ENCODE results near the gene MICA.
"Not testable (repeated sequence)": the region's sequence is repeated elsewhere in the genome, so short reads cannot be mapped to it uniquely, and the experiment has no call there.

MICA gene

DNA sequence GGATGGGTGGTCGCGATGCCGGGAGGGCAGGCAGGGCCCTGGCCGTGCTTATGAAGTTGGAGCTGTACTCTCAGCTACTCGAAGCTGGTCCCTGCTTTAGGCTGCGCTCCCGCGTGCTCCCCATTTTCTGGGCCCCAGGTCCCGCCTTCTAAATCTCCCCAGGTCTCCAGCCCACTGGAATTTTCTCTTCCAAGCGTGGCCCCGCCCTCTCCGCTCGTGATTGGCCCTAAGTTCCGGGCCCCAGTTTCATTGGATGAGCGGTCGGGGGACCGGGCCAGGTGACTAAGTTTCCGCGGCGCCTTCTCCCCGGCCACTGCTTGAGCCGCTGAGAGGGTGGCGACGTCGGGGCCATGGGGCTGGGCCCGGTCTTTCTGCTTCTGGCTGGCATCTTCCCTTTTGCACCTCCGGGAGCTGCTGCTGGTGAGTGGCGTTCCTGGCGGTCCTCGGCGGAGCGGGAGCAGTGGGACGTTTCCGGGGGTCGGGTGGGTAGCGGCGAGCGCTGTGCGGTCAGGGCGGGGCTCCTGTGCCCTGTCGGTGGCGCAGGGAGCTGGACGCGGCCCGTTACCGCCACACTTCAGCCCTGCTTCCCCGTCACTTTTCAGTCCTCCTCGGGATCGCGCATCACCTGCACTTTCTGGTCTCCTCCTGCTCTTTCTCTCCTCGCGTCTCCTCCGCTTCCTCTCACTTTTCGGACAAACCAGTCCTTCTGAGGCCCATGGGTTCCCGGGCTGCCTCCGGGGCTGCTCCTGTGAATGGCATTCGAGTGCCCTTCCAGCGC, at the start of gene MICA:
Gene MICA, plus strand, starts transcription at position 313 of the 778 bp plus-strand sequence. Its CDS starts 38 bp downstream, at position 351.
- DNase-seq = no peak

DNA sequence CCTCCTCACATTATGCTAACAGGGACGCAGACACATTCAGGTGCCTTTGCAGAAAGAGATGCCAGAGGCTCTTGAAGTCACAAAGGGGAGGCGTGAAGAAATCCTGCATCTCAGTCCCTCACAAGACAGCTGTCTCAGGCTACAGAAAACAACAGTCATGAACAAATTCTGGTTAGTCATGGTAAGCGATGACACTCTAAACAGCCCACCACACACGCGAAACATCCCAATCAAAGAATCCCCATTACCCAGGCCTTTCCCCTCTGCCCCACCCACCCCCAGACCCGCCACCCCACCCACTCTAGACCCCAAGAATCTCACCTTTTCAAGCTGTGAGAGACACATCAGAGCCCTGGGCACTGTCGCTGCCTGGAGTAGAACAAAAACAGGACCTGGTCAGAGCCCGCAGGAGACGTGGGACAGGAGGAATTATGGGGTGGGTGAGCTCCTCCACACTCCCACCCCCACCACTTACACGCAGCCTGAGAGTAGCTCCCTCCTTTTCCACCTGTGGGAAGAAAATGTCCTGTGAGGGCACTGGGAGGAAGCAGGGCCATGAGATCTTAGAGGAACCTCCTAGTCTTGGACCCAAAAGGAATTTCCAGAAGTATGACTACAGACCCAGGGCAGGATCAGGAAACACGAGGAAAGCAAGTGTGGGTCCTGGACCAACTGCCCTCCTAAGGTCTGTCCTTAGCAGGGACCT, 49.1 kb upstream of the MICA start:
- DNase-seq = no peak

- DNase-seq = no peak
Observed at GRCh38 chr6:31354864-31355582, 48.4 kb upstream of the MICA start.

DNA sequence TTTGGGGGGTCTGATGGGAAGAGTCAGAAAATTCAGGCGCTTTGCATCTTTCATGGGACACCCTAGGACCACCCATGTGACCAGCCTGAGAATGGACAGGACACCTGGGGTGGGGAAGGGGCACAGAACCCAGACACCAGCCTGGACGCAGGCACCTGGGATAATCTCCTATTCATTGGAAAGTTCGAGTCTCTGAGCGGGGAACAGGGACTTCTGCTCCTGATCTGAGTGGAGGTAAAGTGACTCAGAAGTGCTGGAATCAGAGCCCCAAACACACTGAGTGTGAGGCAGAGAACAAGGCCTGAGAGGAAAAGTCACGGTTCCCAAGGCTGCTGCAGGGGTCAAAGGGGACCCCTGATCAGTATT, 47.8 kb upstream of the MICA start:
- no peak for DNase-seq

- no peak for DNase-seq
Observed at GRCh38 chr6:31356216-31356945, 47.0 kb upstream of the MICA start.

DNA sequence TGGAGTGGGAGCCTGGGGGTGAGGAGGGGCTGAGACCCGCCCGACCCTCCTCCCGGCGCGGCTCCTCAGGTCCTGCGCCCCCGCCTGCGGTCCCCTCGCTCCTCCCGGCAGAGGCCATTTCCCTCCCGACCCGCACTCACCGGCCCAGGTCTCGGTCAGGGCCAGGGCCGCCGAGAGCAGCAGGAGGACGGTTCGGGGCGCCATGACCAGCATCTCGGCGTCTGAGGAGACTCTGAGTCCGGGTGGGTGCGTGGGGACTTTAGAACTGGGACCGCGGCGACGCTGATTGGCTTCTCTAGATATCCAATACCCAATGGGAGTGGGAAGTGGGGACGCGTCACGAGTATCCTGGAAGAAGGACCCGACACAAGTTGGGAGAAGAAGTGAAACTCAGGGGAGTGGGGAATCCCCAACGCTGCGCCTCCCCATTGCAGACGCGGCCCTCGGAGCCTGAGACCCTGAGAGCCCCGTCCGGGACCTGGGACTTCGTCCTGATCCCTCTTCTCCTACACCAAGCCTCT, 46.4 kb upstream of the MICA start, which contains the start of gene HLA-B:
Gene HLA-B, minus strand, starts transcription at position 234 of the 521 bp plus-strand sequence. Its CDS starts 21 bp downstream, at position 213.
- no peak for DNase-seq

- no peak for DNase-seq
Observed at GRCh38 chr6:31357886-31358285, 45.5 kb upstream of the MICA start.

GRCh38 chr6:31358302-31358701, 45.1 kb upstream of the MICA start:
- no peak for DNase-seq

- no peak for DNase-seq
Observed at GRCh38 chr6:31359581-31359980, 43.8 kb upstream of the MICA start.

DNA sequence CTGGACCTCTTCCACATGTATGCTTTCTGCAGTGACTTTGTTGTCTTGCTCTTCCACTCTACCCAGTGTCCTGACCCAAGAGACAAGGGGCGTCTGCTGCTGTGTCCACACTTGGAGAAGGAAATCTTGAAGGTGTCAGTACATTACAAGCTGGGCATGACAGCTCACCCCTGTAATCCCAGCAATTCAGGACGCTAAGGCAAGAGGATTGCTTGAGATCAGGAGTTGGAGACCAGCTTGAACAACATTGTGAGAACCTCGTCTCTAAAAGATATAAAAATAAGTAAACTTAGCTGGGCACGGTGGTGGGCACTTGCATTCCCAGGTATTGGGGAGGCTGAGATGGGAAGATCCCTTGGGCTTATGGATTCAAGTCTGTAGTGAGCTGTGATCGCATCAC, 40.6 kb upstream of the MICA start:
- no peak for DNase-seq

DNA sequence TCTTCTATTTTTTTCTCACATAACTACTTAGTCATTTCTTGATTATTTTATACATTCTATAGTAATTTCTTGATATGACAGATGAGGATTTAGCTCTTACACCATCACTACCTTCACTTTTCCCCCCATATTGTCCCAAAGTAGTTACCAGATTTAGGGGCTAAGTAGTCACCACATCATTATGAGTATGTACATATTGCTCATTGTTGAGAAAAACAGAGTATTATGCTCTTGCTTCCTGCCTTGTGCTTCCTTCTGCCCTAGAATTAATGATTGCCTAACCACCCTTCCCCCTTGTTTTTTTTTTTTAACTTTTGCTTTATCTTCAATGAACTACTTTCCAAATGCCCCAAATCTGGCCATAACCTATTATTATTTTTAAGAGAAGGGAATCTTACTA, 39.6 kb upstream of the MICA start:
- no peak for DNase-seq

GRCh38 chr6:31365864-31366263, 37.5 kb upstream of the MICA start:
- DNase-seq = no peak

GRCh38 chr6:31366693-31367470, 36.5 kb upstream of the MICA start:
- peak; percentile 22 for DNase-seq

- no peak for DNase-seq
Observed at GRCh38 chr6:31368461-31368860, 34.9 kb upstream of the MICA start.

DNA sequence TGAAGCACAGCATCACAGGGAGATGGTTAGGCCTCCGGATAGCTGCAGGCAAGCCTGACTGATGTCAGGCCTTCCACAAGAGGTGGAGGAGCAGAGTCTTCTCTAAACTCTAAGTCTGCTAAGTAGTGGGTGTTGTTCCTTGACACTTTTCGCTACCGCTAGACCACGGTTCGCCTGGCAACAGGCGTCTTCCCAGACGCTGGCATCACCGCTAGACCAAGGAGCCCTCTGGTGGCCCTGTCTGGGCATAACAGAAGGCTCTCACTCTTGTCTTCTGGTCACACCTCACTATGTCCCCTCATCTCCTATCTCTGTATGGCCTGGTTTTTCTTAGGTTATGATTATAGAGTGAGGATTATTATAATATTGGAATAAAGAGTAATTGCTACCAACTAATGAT, 29.3 kb upstream of the MICA start:
- DNase-seq = not testable (repeated sequence)

DNA sequence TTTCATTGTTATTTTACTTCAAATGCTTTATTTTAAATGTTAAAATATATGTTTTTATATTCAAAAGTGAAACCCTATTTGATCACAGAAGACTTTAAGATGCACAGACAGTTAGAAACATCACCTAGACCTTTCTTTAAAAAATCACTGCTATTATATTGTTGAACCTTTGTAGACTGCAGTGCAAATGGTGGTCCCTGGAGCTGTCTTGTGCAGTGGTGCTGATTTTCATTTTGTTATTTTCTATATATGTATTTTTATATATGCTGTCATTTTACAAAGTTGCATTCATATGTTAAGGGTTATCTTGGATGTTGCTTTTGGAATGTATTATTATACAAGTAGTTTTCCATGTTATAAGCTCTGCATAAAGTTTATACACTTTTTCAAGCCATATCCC, 27.7 kb upstream of the MICA start:
- no peak for DNase-seq

DNA sequence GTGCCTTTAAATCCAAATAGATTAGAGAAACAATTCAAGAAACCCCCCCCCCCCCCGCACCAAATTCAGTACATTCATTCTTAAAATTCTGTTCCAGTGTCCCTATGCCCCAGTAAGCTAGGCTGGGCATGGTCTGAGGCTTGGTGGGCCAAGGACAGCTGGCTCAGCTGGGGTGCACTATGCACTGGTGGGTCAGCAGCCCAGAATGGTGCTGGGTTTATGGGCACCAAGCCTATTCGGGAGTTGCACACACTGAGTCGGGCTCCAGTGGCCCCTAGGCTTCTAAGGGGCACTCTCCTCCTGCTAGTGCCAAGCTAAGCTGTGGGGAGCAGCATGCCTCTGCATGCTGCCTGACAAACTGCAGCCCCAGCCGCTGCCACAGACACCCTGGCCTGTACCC, 26.4 kb upstream of the MICA start:
- no peak for DNase-seq

GRCh38 chr6:31378062-31378720, 25.2 kb upstream of the MICA start:
- DNase-seq = no peak

DNA sequence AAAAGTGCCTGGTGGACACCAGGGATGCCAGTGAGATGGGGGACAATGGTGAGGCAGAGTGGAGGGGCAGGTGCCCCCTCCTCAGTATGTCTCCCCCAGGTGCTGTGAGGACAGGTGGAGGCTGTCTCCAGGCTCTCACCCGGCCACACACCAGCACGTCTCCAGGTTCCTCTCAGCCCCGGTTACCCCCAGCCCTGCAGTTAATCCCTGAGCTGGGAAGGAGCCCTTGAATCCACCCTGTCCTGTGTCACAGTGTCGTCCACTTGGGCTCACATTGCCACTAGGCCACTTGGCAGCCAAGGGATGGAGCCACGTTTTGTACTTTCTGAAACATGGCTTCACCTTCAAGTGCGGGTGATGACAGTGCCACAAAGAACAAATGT, 24.7 kb upstream of the MICA start:
- DNase-seq = no peak

- no peak for DNase-seq
Observed at GRCh38 chr6:31379850-31380249, 23.5 kb upstream of the MICA start.

GRCh38 chr6:31381666-31382065, 21.7 kb upstream of the MICA start:
- no peak for DNase-seq
